Coronary artery (tissue), 2 donors: ENCODE data around the gene EEF1A2.
"Not testable (repeated sequence)": the region's sequence is repeated elsewhere in the genome, so short reads cannot be mapped to it uniquely, and the experiment has no call there.

Source experiments
- DNase-seq: peaks from one replicate; pipeline ENCODE4 v3.0.0-alpha.2; 2017; ENCODE audit warnings: low spot score
- H3K27ac ChIP-seq, 2 donors: fragments of 200-600 bp; sonication (generic); one replicate each; pipeline ENCODE4 v1.5.1; 2016 to 2019
- H3K4me3 ChIP-seq: fragments of 200-600 bp; sonication (generic); 2 replicates; pipeline ENCODE4 v1.5.1; 2016; ENCODE audit warnings: mild to moderate bottlenecking, moderate library complexity
- TF ChIP-seq, protein P1 (sequence below): fragments of 200-600 bp; sonication (generic); IDR thresholded peaks from one replicate; pipeline ENCODE4 v1.5.1; 2019; ENCODE audit warnings: antibody characterized with exemption

The EEF1A2 gene

DNA sequence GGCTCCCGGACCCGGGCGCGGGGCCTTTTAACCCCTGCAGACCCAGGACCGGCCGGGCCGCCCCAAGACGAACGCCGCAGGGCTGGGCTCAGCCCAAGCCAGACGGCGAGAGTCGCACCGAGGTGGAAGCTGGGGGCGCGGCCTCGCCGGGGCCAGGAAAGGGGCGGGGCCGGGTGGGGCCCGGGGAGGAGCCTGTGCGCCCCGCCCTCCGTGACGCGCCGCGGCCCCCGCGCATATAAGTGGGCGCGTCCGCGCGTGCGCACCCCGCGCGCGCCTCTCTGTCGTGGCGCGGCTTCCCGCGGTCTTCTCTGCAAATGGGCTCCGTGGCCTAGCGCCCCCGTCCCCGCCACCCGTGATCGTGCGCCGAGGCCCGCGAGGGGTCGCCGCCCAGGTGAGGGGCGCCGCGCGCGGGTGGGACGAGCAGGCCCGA, 21.6 kb upstream of the EEF1A2 start, which contains the start of gene PPDPF:
PPDPF (plus strand) TSS at position 262 of the 430 bp plus-strand sequence. CDS start 544 bp downstream, outside the sequence.
- DNase-seq: peak; percentile 87
- H3K27ac ChIP-seq: peak within 1 kb of the TSS; percentile 96 to 97
- peak within 1 kb of the TSS; percentile 88 for H3K4me3 ChIP-seq
- TF ChIP-seq, protein P1, sequence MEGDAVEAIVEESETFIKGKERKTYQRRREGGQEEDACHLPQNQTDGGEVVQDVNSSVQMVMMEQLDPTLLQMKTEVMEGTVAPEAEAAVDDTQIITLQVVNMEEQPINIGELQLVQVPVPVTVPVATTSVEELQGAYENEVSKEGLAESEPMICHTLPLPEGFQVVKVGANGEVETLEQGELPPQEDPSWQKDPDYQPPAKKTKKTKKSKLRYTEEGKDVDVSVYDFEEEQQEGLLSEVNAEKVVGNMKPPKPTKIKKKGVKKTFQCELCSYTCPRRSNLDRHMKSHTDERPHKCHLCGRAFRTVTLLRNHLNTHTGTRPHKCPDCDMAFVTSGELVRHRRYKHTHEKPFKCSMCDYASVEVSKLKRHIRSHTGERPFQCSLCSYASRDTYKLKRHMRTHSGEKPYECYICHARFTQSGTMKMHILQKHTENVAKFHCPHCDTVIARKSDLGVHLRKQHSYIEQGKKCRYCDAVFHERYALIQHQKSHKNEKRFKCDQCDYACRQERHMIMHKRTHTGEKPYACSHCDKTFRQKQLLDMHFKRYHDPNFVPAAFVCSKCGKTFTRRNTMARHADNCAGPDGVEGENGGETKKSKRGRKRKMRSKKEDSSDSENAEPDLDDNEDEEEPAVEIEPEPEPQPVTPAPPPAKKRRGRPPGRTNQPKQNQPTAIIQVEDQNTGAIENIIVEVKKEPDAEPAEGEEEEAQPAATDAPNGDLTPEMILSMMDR: no peak

DNA sequence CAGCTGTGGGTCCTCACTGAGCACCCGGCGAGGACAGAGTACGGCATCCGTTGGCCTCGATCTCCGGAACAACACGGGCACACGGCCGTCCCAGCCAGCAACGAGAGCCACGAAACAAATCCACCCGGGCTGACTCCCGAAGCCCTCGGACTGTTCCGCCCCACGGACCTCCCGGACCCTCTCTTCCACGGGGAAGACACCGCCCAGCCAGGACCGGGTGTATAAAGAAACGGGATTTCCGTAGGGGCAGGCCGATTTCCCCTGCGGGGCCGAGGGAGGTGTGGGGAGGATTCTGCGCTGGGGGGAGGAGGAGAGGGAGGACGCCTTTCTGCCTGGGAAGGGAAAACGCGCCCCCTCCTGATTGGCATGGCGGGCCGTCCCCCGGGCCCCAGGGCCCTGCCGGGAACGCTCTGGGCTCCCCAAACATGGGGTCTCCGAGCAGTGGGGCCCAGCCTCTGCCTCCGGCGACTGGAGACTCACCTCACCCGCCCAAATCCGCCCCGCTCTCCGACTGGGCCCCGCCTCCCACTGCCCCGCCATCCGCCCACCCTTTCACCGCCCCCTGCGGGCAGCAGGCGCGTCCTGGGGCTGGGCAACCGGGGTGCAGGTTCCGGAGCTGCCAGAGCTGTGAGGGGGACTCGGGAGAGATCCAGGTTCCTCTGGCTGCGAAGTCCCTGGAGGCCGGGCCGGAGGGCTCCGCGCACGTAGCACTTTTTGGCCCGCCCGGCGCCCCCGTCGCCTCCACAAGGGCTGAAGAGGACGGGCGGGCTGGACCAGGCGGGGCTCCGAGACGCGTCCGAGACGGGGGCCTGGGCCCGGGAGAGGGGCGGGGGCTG, 21.0 kb upstream of the EEF1A2 start:
- peak overlapping the region; percentile 88 for H3K4me3 ChIP-seq
- peak overlapping the region; percentile 96 to 97 for H3K27ac ChIP-seq
- TF ChIP-seq, protein P1: no peak
- no peak for DNase-seq

DNA sequence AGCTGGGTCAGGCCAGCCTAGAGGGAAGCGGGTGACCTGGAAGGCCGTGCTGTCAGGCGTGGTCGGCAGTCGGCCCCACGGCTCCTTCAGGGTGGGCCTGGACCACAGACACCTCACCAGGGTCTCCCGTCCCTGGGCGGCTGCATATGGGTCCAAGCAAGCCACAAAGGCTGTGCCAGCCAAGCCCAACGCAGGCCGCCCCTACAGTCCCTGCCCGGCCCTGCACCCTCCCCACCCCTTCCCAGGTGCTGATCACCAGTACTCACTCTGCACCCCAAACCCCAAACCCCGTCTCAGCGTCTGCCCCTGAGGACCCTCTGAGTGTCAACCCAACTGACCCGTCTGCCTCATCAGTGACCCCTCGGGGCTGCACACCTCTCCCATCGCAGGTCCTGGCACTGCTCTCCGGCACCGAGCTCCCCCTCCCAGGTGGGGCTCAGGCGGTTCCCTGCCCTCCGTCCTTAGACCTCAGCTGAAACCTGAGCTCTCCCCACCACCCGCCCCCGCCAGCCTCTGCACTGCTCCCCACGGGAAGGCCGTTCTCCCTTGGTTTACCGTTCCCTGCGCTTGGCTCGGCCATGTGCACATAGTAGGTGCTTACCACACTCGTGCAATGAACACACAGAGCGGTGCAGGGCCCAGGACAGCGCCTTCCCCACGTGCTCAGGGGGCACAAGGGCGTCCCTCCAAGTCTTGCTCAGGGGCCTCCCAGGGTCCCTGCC, 20.2 kb upstream of the EEF1A2 start:
- TF ChIP-seq, protein P1: no peak
- H3K27ac ChIP-seq: peak overlapping the region in 1 of 2 donors; percentile 97
- no peak for DNase-seq
- peak overlapping the region; percentile 88 for H3K4me3 ChIP-seq

DNA sequence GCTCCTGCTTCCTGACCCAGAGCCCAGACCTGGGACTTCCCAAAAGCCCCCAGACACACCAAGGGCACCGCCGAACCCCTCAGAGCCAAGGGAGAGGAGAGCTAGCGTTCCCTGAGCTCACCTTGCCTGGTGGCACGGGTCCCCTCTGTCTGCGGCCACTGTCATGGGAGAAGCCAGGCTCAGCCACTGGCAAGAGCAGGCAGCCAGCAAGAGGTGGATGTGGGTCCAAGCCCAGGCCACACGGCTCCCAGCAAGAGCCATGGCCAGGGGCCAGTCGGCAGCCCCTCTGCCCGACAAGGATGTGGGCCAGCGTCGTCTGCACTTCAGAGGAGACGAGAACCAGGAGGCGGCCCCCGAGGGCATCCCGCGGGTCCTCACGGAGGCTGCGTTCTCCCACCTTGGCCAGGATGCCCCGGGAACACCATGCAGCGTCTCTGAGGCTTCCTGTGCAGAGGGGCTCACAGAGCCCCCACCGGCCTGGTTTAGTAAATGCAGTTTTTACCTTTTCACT, 19.5 kb upstream of the EEF1A2 start:
- DNase-seq: no peak
- Histone ChIP-seq H3K4me3 (no peak overlapping the region), H3K27ac (no peak overlapping the region)
- TF ChIP-seq, protein P1: no peak

DNA sequence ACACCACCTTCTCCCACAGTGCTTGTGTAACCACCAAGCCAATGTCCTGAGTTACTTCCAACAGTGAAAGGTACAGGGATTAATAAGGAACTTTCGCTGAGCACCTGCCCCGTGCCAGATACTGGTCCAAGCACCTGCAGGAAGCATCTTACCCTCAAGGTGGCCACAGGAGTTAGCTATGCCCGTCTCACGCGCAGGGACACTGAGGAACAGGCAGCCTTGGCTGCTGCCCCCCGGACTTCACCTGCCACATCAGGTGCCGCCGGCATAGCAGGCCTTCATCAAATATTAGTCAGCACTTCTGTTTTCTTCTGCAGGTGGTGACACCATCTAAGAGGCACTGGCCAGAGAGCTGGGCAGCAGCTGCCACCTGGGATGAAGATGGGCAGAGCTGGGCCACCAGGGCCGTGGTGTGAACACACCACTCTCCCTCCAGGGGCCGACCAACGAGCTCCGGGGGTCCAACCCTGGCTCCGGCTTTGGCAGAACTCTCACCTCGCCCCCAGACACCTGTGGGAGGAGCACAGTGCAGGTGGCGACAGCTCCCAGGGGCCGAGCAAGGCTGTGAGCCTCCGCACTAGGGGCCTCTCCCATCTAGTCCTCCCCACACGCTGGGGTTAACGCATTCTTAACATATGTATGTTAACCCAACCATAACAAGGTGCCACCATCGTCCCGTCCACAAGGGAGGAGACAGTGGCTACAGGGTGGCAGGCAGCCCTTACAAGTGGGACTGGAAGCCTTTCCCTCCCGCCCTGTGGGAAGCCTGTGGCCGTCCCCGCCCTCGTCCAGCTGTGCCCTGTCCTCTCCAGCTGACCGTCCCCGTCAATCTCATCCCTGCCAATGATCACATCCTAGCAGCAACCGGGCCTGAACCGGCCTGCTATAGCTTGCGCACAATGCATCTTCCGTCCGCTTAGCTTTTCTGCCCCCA, 18.8 kb upstream of the EEF1A2 start:
- TF ChIP-seq, protein P1: no peak
- H3K27ac ChIP-seq: no peak overlapping the region
- no peak for DNase-seq

DNA sequence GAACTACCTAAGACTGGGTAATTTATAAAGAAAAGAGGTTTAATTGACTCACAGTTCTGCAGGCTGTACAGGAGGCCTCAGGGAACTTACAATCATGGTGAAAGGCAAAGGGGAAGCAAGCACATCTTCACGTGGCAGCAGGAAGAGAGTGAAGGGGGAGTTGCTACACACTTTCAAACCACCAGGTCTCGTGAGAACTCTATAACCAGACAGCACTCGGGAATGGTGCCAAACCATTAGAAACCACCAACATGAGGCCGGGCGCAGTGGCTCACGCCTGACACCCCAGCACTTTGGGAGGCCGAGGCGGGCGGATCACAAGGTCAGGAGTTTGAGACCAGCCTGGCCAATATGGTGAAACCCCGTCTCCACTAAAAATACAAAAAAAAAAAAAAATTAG, 15.6 kb upstream of the EEF1A2 start:
- not testable (repeated sequence) for H3K27ac ChIP-seq, DNase-seq, H3K4me3 ChIP-seq

More for the DNA sequence above, 18.8 kb upstream of the EEF1A2 start:
- no peak overlapping the region for H3K4me3 ChIP-seq
